ENCODE results near the gene DENND1B.

DNA sequence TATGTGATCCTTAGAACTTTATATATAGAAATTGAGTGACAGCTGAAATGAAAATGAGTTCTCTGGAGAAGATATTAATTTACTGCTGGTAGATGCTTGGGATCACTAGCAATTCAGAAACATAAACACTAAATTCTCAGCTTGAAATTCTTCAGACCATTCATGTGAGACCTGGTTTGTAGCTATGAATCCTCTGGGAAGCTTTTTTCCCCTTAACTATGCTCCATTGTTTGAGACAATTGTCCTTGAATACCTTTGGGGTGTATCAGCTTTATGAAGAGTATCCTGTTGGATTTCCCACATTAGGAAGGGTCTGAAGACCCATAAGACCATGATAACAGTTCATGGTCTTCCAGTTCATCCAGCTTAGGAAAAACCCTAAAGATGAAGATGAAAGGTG, 4.6 kb upstream of the DENND1B start:
- TF ChIP-seq CTCF (IDR thresholded peaks at IDR 0.05): no peak
- TF ChIP-seq POLR2A (IDR thresholded peaks at IDR 0.05): no peak

Data from testis (tissue), 2 donors.